ENCODE data around the gene EAF1.
"Not testable (repeated sequence)": the region's sequence is repeated elsewhere in the genome, so short reads cannot be mapped to it uniquely, and the experiment has no call there.

The EAF1 gene

DNA sequence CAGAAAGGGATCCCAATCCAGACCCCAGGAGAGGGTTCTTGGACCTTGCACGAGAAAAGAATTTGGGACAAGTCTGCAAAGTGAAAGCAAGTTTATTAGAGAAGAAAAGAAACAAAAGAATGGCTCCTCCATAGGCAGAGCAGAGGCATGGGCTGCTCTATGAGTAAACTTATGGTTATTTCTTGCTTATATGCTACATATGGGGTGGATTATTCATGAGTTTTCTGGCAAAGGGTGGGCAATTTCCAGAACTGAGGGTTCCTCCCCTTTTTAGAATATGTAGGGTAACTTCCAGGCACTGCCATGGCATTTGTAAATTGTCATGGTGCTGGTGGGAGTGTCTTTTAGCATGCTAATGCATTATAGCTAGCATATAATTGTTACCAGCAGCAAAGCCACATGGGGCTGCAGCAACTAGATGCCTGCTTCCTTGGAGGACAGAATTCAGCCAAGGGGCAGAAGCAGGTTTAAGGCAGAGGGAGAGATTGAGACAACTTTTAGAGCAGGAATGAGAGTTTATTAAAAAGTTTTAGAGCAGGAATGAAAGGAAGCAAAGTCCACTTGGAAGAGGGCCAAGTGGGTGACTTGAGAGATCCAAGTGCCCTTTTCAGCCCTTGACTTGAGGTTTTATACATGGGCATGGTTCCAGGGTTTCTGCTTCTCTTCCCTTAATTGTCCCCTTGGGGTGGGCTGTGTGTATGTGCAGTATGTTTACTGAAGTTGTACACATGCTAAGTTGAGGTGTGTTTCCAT is 41.3 kb upstream of the EAF1 start:
- TF ChIP-seq, protein P1, sequence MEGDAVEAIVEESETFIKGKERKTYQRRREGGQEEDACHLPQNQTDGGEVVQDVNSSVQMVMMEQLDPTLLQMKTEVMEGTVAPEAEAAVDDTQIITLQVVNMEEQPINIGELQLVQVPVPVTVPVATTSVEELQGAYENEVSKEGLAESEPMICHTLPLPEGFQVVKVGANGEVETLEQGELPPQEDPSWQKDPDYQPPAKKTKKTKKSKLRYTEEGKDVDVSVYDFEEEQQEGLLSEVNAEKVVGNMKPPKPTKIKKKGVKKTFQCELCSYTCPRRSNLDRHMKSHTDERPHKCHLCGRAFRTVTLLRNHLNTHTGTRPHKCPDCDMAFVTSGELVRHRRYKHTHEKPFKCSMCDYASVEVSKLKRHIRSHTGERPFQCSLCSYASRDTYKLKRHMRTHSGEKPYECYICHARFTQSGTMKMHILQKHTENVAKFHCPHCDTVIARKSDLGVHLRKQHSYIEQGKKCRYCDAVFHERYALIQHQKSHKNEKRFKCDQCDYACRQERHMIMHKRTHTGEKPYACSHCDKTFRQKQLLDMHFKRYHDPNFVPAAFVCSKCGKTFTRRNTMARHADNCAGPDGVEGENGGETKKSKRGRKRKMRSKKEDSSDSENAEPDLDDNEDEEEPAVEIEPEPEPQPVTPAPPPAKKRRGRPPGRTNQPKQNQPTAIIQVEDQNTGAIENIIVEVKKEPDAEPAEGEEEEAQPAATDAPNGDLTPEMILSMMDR (IDR thresholded peaks at IDR 0.05; ENCODE audit: insufficient read depth, low read length, missing control alignments), result no peak
- ChIA-PET CTCF (interaction anchor here (2.6 to 6.3 kb wide), 3 partner anchors 19 to 183 kb away, joined by 9 to 65 read pairs (median 17); no protein-coding TSS in a partner anchor), POLR2A (no interaction called here)
- no peak overlapping the region for H3K4me3 ChIP-seq (ENCODE audit: low read depth, low read length)
- DNase-seq (ENCODE audit: low read depth, low spot score), result no peak

GRCh38 chr3:15386654-15386955 is 40.8 kb upstream of the EAF1 start:
- DNase-seq (ENCODE audit: low read depth, low spot score); H3K4me3 ChIP-seq (ENCODE audit: low read depth, low read length); POLR2A ChIA-PET: not testable (repeated sequence)
- CTCF ChIA-PET, result interaction anchor here (2.8 to 6.3 kb wide), 2 partner anchors 19 to 119 kb away, joined by 17 to 65 read pairs; no protein-coding TSS in a partner anchor

- ChIA-PET POLR2A (no interaction called here), CTCF (interaction anchor here (2.8 to 6.3 kb wide), 2 partner anchors 18 to 120 kb away, joined by 17 to 65 read pairs; no protein-coding TSS in a partner anchor)
- no peak for DNase-seq (ENCODE audit: low read depth, low spot score)
- TF ChIP-seq, protein P1 (IDR thresholded peaks at IDR 0.05; ENCODE audit: insufficient read depth, low read length, missing control alignments), result no peak
- H3K4me3 ChIP-seq (ENCODE audit: low read depth, low read length), result no peak overlapping the region
Measured at GRCh38 chr3:15387171-15387581, 40.2 kb upstream of the EAF1 start.

DNA sequence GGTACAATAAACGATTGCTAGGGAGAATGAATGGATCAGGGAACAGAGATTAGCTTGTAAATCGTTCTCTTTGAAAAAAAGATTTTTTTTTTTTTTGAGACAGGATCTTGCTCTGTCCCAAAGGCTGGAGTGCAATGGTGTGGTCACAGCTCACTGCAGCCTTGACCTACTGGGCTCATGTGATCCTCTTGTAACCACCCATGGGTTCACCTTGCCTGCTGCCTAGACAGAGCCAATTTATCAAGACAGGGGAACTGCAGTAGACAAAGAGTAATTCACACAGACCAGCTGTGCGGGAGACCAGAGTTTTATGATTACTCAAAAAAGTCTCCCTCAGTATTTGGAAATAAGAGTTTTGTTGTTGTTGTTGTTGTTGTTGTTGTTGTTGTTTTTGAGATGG is 39.7 kb upstream of the EAF1 start:
- TF ChIP-seq, protein P1 (IDR thresholded peaks at IDR 0.05; ENCODE audit: insufficient read depth, low read length, missing control alignments), result no peak
- no peak for DNase-seq (ENCODE audit: low read depth, low spot score)
- CTCF ChIA-PET, result interaction anchor here (1.0 to 6.3 kb wide), 3 partner anchors 8 to 120 kb away, joined by 3 to 65 read pairs (median 17); no protein-coding TSS in a partner anchor
- H3K4me3 ChIP-seq (ENCODE audit: low read depth, low read length), result no peak overlapping the region
- POLR2A ChIA-PET, result no interaction called here

DNA sequence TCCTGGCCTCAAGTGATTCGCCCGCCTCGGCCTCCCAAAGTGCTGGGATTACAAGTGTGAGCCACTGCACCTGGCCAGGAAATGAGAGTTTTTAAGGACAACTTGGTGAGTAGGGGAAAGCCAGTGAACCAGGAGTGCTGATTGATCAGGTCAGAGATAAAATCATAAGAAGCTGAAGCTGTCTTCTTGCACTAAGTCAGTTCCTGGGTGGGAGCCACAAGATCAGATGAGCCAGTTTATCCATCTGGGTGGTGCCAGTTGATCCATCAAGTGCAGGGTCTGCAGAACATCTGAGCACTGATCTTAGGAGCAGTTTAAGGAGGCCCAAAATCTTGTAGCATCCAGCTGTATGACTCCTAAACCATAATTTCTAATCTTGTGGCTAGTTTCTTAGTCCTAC is 39.1 kb upstream of the EAF1 start:
- CTCF ChIA-PET, result interaction anchor here (1.0 to 6.3 kb wide), 4 partner anchors 8 to 121 kb away, joined by 3 to 65 read pairs (median 11); no protein-coding TSS in a partner anchor
- DNase-seq (ENCODE audit: low read depth, low spot score); POLR2A ChIA-PET: not testable (repeated sequence)

GRCh38 chr3:15390460-15390859 is 36.9 kb upstream of the EAF1 start:
- ChIA-PET POLR2A (no interaction called here), CTCF (interaction anchor here (1.4 to 1.9 kb wide), 2 partner anchors 11 to 123 kb away, joined by 4 to 6 read pairs; no protein-coding TSS in a partner anchor)
- no peak for DNase-seq (ENCODE audit: low read depth, low spot score)
- no peak overlapping the region for H3K4me3 ChIP-seq (ENCODE audit: low read depth, low read length)
- TF ChIP-seq, protein P1 (IDR thresholded peaks at IDR 0.05; ENCODE audit: insufficient read depth, low read length, missing control alignments), result no peak

More for the DNA sequence above, 39.1 kb upstream of the EAF1 start:
- not testable (repeated sequence) for H3K4me3 ChIP-seq (ENCODE audit: low read depth, low read length)

GRCh38 chr3:15391007-15391406 is 36.4 kb upstream of the EAF1 start:
- TF ChIP-seq, protein P1 (IDR thresholded peaks at IDR 0.05; ENCODE audit: insufficient read depth, low read length, missing control alignments), result no peak
- ChIA-PET POLR2A (no interaction called here), CTCF (interaction anchor here (1.4 to 1.9 kb wide), 2 partner anchors 12 to 123 kb away, joined by 4 to 6 read pairs; no protein-coding TSS in a partner anchor)
- H3K4me3 ChIP-seq (ENCODE audit: low read depth, low read length), result no peak overlapping the region
- DNase-seq (ENCODE audit: low read depth, low spot score), result no peak

- DNase-seq (ENCODE audit: low read depth, low spot score); H3K4me3 ChIP-seq (ENCODE audit: low read depth, low read length); POLR2A ChIA-PET: not testable (repeated sequence)
- CTCF ChIA-PET, result interaction anchor here (2.0 kb wide), 1 partner anchor 126 kb away, joined by 6 read pairs; no protein-coding TSS in a partner anchor
Measured at GRCh38 chr3:15393252-15393651, 34.1 kb upstream of the EAF1 start.

GRCh38 chr3:15398731-15399133 is 28.7 kb upstream of the EAF1 start:
- CTCF ChIA-PET, result interaction anchor here (0.6 to 5.3 kb wide), 3 partner anchors 17 to 196 kb away, joined by 3 to 39 read pairs (median 4); no protein-coding TSS in a partner anchor
- DNase-seq (ENCODE audit: low read depth, low spot score); H3K4me3 ChIP-seq (ENCODE audit: low read depth, low read length); POLR2A ChIA-PET: not testable (repeated sequence)

Measured in AG04449 (cell line).